K562 (cell line): ENCODE data around the gene SRGAP2B. TPM values are rescaled to one million over a fixed set of nuclear protein-coding genes. Genes with fewer than 3 reads are reported as not detected.
"Not testable (repeated sequence)": the region's sequence is repeated elsewhere in the genome, so short reads cannot be mapped to it uniquely, and the experiment has no call there.

Source experiments
- ATAC-seq: fragments of 200-7000 bp; cut with Tn5 transposase; 3 replicates; pipeline ENCODE4 v1.9.1; 2020; ENCODE audit warnings: moderate library complexity
- BruUV-seq: library from RNA; stranded (reverse); fragments of 400-500 nt; replicated peaks from 2 replicates; lab custom pipeline; 2021; lab: Mats Ljungman, UMichigan
- CTCF ChIA-PET: fragments of 300-600 bp; formaldehyde crosslinking; extraction: SDS; loops from one replicate; lab custom pipeline; 2021; ENCODE audit warnings: low intra/inter-chr PET ratio; lab: Yijun Ruan, JAX
- POLR2A ChIA-PET: fragments of 300-600, 350-650 bp; sonication (Branson Sonifier 250); formaldehyde crosslinking; extraction: SDS; loops from one replicate; lab custom pipeline; 2021; ENCODE audit warnings: antibody characterized with exemption, inconsistent platforms; lab: Yijun Ruan, JAX
- DNase-seq, 4 experiments: peaks; one replicate each; pipeline versions ENCODE4 v3.0.0 to v3.0.0-alpha.2; 2011 to 2018; ENCODE audit warnings: low spot score in 3 of 4, mixed read lengths in 3 of 4; ENCODE audit errors: extremely low read depth in 1 of 4
- FAIRE-seq: peaks from 2 replicates; lab custom pipeline; 2011; peaks lifted over from hg19 to GRCh38; lab: Jason Lieb, UNC
- H2AFZ ChIP-seq: 2 replicates; pipeline ENCODE4 v1.6.0; 2011; ENCODE audit warnings: low read depth, low read length, control low read depth, inconsistent platforms
- H3K27ac ChIP-seq: fragments of 200-600 bp; 3 replicates; pipeline ENCODE4 v1.8.0; 2011; ENCODE audit warnings: low read depth, mild to moderate bottlenecking, control low read depth, inconsistent platforms, low read length, moderate library complexity, mixed read lengths; ENCODE audit errors: extremely low read depth
- H3K27me3 ChIP-seq, 2 experiments: fragments of 300-600 bp in 1 of 2; 2 replicates in 1 of 2; 3 replicates in 1 of 2; pipeline versions ENCODE4 v1.6.0 to v1.8.0; 2011; ENCODE audit warnings: inconsistent platforms in 2 of 2, low read length in 2 of 2, mild to moderate bottlenecking in 1 of 2, mixed read lengths in 1 of 2, moderate library complexity in 1 of 2; ENCODE audit not compliant: control insufficient read depth in 2 of 2, insufficient read depth in 2 of 2
- H3K36me3 ChIP-seq: fragments of 300-600 bp; 3 replicates; pipeline ENCODE4 v1.8.0; 2011; ENCODE audit warnings: mild to moderate bottlenecking, low read length, inconsistent platforms; ENCODE audit not compliant: control insufficient read depth, insufficient read depth
- H3K4me1 ChIP-seq, 2 experiments: fragments of 200-600 bp in 1 of 2; replicated peaks in 1 of 2; 2 replicates in 1 of 2; 3 replicates in 1 of 2; pipeline versions ENCODE4 v1.5.1 to v1.8.0; 2011; ENCODE audit warnings: inconsistent platforms in 2 of 2, low read length in 2 of 2, mild to moderate bottlenecking in 1 of 2, mixed read lengths in 1 of 2, moderate library complexity in 1 of 2; ENCODE audit not compliant: control insufficient read depth in 2 of 2, insufficient read depth in 2 of 2
- H3K4me2 ChIP-seq: 2 replicates; pipeline ENCODE4 v1.6.1; 2011; ENCODE audit warnings: low read length, control low read depth, inconsistent platforms, mixed read lengths; ENCODE audit not compliant: insufficient read depth
- H3K4me3 ChIP-seq: fragments of 200-600 bp; sonication (generic), shearing (Covaris generic); 2 replicates; pipeline ENCODE4 v1.5.1; 2016; ENCODE audit warnings: control low read depth, inconsistent platforms
- H3K79me2 ChIP-seq: fragments of 200-600 bp; 3 replicates; pipeline ENCODE4 v1.8.0; 2011; ENCODE audit warnings: low read length, inconsistent platforms; ENCODE audit not compliant: control insufficient read depth, insufficient read depth
- H3K9ac ChIP-seq, 2 experiments: 2 replicates each; pipeline versions ENCODE4 v1.6.0 to v1.6.1; 2011; ENCODE audit warnings: low read depth in 2 of 2, low read length in 2 of 2, control low read depth in 1 of 2, inconsistent platforms in 1 of 2, mild to moderate bottlenecking in 1 of 2, mixed read lengths in 1 of 2; ENCODE audit not compliant: insufficient read depth in 1 of 2
- H3K9me1 ChIP-seq: one replicate; pipeline ENCODE4 v1.6.0; 2011; ENCODE audit warnings: inconsistent platforms, mild to moderate bottlenecking, low read length, moderate library complexity; ENCODE audit not compliant: control insufficient read depth, insufficient read depth
- H3K9me3 ChIP-seq: replicated peaks from 2 replicates; pipeline ENCODE4 v1.5.1; 2011; ENCODE audit warnings: low read depth, low read length, inconsistent platforms; ENCODE audit not compliant: control insufficient read depth, insufficient read depth
- H4K20me1 ChIP-seq: replicated peaks from 2 replicates; pipeline ENCODE4 v1.6.1; 2011; ENCODE audit warnings: low read length, inconsistent platforms, mixed read lengths; ENCODE audit not compliant: control insufficient read depth, insufficient read depth
- WGBS: fragments of 100-300 bp; shearing (Covaris generic); methylation state at CpG from one replicate; pipeline ENCODE4 v1.1.6; 2016; ENCODE audit warnings: low coverage, mixed read lengths; ENCODE audit not compliant: insufficient coverage; ENCODE audit errors: missing lambda C conversion rate; 5-methylcytosine and 5-hydroxymethylcytosine counted together
- in situ Hi-C: fragments of 300-500 bp; cut with MboI; formaldehyde crosslinking; loops from 4 replicates; pipeline ENCODE4 v1.15.0; 2018; ENCODE audit warnings: inconsistent platforms, mixed read lengths
- intact Hi-C: fragments of 100-400 bp; cut with micrococcal nuclease; formaldehyde crosslinking; loops from 2 replicates; pipeline ENCODE4 v1.14.2; 2022
- polyA plus RNA-seq, 8 experiments: library from polyadenylated mRNA; depleted of rRNA in 4 of 8; stranded (reverse) in 5 of 8; unstranded in 3 of 8; fragments of >200 nt; fragmentation: Nextera tagmentation in 2 of 8; fragmentation: Illumina TruSeq in 1 of 8; extraction: Ambion mirVana in 2 of 8; extraction: Trizol in 1 of 8; gene quantifications; 2 replicates each; pipeline versions ENCODE4 v1.2.1 to v1.2.3, GENCODE V29; 2011 to 2014; ENCODE audit warnings: inconsistent platforms in 1 of 8, missing spikeins in 1 of 8
- total RNA-seq, 7 experiments: library from RNA; depleted of rRNA in 6 of 7; stranded (reverse); fragments of >200 nt in 6 of 7; fragmentation: Illumina TruSeq in 2 of 7; extraction: Trizol in 2 of 7; gene quantifications; 2 replicates each; pipeline versions ENCODE4 v1.2.1 to v1.2.3, GENCODE V29; 2011 to 2021; ENCODE audit warnings: low replicate concordance in 1 of 7

Gene SRGAP2B
- total and polyA plus RNA-seq, 9 of the 15 experiments (the other 6 are each of a cell fraction or from before 2014, with no cell fraction given) = 2.5 to 17.6 (median 4.0) TPM

- H3K9me1 ChIP-seq, H3K4me2 ChIP-seq, H3K27me3 ChIP-seq, H3K9ac ChIP-seq, H3K79me2 ChIP-seq, H3K27ac ChIP-seq, H3K9me3 ChIP-seq, H3K4me3 ChIP-seq, H2AFZ ChIP-seq, H3K36me3 ChIP-seq, CTCF ChIA-PET, in situ Hi-C loops, ATAC-seq, intact Hi-C loops, POLR2A ChIA-PET, DNase-seq, H4K20me1 ChIP-seq, H3K4me1 ChIP-seq, BruUV-seq, FAIRE-seq: not testable (repeated sequence)
- WGBS = 33% methylated on average over 1 of the region's 5 CpGs
These were observed 115.0 kb downstream of the SRGAP2B start for GRCh38 chr1:144979960-144980595.

- FAIRE-seq, in situ Hi-C loops, H3K9me1 ChIP-seq: not testable (repeated sequence)
These were observed 117.3 kb downstream of the SRGAP2B start for GRCh38 chr1:144977856-144978255.

GRCh38 chr1:144971936-144972335, 123.2 kb downstream of the SRGAP2B start:
- CTCF ChIA-PET = not testable (repeated sequence)
- peak; percentile 49 for FAIRE-seq

More at GRCh38 chr1:144977856-144978255, 117.3 kb downstream of the SRGAP2B start:
- intact Hi-C loops, H3K36me3 ChIP-seq, H3K4me1 ChIP-seq, H3K27me3 ChIP-seq, POLR2A ChIA-PET, H3K9ac ChIP-seq, H4K20me1 ChIP-seq, ATAC-seq, H3K9me3 ChIP-seq, BruUV-seq, H3K79me2 ChIP-seq, H2AFZ ChIP-seq, CTCF ChIA-PET, DNase-seq, H3K4me2 ChIP-seq, H3K4me3 ChIP-seq, H3K27ac ChIP-seq: not testable (repeated sequence)
- WGBS = no CpG with 5 or more reads among the region's 2 CpGs

More at GRCh38 chr1:144971936-144972335, 123.2 kb downstream of the SRGAP2B start:
- H4K20me1 ChIP-seq, BruUV-seq, in situ Hi-C loops, POLR2A ChIA-PET, intact Hi-C loops, H3K9me3 ChIP-seq, H3K27me3 ChIP-seq, H3K36me3 ChIP-seq, H3K9me1 ChIP-seq, H3K27ac ChIP-seq, DNase-seq, H2AFZ ChIP-seq, H3K4me3 ChIP-seq, H3K4me2 ChIP-seq, H3K79me2 ChIP-seq, H3K9ac ChIP-seq, H3K4me1 ChIP-seq: not testable (repeated sequence)
- ATAC-seq = peak; percentile 72
- WGBS = no CpG with 5 or more reads among the region's 3 CpGs
